HepG2 (cell line): ENCODE results near the gene ATP6V0A1. TPM values are rescaled to one million over a fixed set of nuclear protein-coding genes. Genes with fewer than 3 reads are reported as not detected.
A peak's percentile ranks its signal among the peaks of the same experiment; 100 is the strongest.

Experiments used
- ATAC-seq: fragments of 200-7000 bp; cut with Tn5 transposase; 3 replicates; pipeline ENCODE4 v1.9.1; 2020; ENCODE audit warnings: mild to moderate bottlenecking, moderate library complexity
- BruUV-seq: library from RNA; stranded (reverse); fragments of 400-500 nt; replicated peaks from 2 replicates; lab custom pipeline; 2021; lab: Mats Ljungman, UMichigan
- CTCF ChIA-PET: fragments of 300-600 bp; formaldehyde crosslinking; extraction: SDS; loops from one replicate; lab custom pipeline; 2021; ENCODE audit warnings: low total read pairs, inconsistent platforms, low intra/inter-chr PET ratio; lab: Yijun Ruan, JAX
- POLR2A ChIA-PET: fragments of 350-600 bp; sonication (Branson Sonifier 250); formaldehyde crosslinking; loops from one replicate; lab custom pipeline; 2020; ENCODE audit warnings: antibody characterized with exemption, inconsistent platforms; lab: Yijun Ruan, JAX
- DNase-seq: peaks from one replicate; pipeline ENCODE4 v3.0.0-alpha.2; 2015; ENCODE audit warnings: low spot score
- FAIRE-seq: peaks from 3 replicates; lab custom pipeline; 2011; peaks lifted over from hg19 to GRCh38; lab: Jason Lieb, UNC
- H2AFZ ChIP-seq: one replicate; pipeline ENCODE4 v1.6.1; 2011; ENCODE audit warnings: low read length, inconsistent platforms
- H3K27ac ChIP-seq: fragments of 300-600 bp; 3 replicates; pipeline ENCODE4 v1.8.0; 2011; ENCODE audit warnings: mixed run types, mild to moderate bottlenecking, mixed read lengths, low read length, inconsistent platforms; ENCODE audit not compliant: insufficient read depth; ENCODE audit errors: extremely low read length
- H3K27me3 ChIP-seq, 2 experiments: fragments of 200-600 bp in 1 of 2; 2 replicates in 1 of 2; 3 replicates in 1 of 2; pipeline versions ENCODE4 v1.6.0 to v1.8.0; 2011; ENCODE audit warnings: low read length in 2 of 2, mild to moderate bottlenecking in 2 of 2, moderate library complexity in 2 of 2, inconsistent platforms in 1 of 2; ENCODE audit not compliant: insufficient read depth in 2 of 2, control insufficient read depth in 1 of 2
- H3K36me3 ChIP-seq, 2 experiments: fragments of 200-600 bp in 1 of 2; replicated peaks in 1 of 2; 2 replicates in 1 of 2; 3 replicates in 1 of 2; pipeline versions ENCODE4 v1.5.1 to v1.8.0; 2011; ENCODE audit warnings: low read length in 2 of 2, inconsistent platforms in 1 of 2; ENCODE audit not compliant: insufficient read depth in 2 of 2, control insufficient read depth in 1 of 2
- H3K4me1 ChIP-seq: 2 replicates; pipeline ENCODE4 v1.5.1; 2012; ENCODE audit warnings: low read length, inconsistent platforms; ENCODE audit not compliant: insufficient read depth
- H3K4me2 ChIP-seq: 2 replicates; pipeline ENCODE4 v1.6.0; 2011; ENCODE audit warnings: low read depth, low read length, inconsistent platforms
- H3K4me3 ChIP-seq, 3 experiments: fragments of 200-600 bp in 1 of 3; sonication (generic), shearing (Covaris generic) in 1 of 3; replicated peaks in 1 of 3; 2 replicates each; pipeline ENCODE4 v1.5.1; 2011 to 2016; ENCODE audit warnings: low read length in 3 of 3, inconsistent platforms in 2 of 3, low read depth in 2 of 3, mild to moderate bottlenecking in 2 of 3, control low read depth in 1 of 3, mixed read lengths in 1 of 3; ENCODE audit not compliant: insufficient read depth in 1 of 3
- H3K79me2 ChIP-seq: one replicate; pipeline ENCODE4 v1.6.1; 2011; ENCODE audit warnings: low read length, inconsistent platforms; ENCODE audit not compliant: insufficient read depth
- H3K9ac ChIP-seq: 2 replicates; pipeline ENCODE4 v1.6.0; 2011; ENCODE audit warnings: mild to moderate bottlenecking, low read depth, low read length, inconsistent platforms; ENCODE audit not compliant: insufficient read depth
- H3K9me3 ChIP-seq: 2 replicates; pipeline ENCODE4 v1.5.1; 2012; ENCODE audit warnings: mild to moderate bottlenecking, low read length
- H4K20me1 ChIP-seq: 2 replicates; pipeline ENCODE4 v1.6.0; 2011; ENCODE audit warnings: inconsistent platforms, mild to moderate bottlenecking, low read length, moderate library complexity; ENCODE audit not compliant: insufficient read depth
- AHDC1 ChIP-seq: sonication (generic); formaldehyde crosslinking; IDR thresholded peaks from 2 replicates; pipeline ENCODE4 v1.5.1; 2020; ENCODE audit warnings: mild to moderate bottlenecking, missing genetic modification reagents, borderline replicate concordance
- HDAC1 ChIP-seq: sonication (generic); formaldehyde crosslinking; IDR thresholded peaks from 2 replicates; pipeline ENCODE4 v1.5.1; 2020; ENCODE audit warnings: mild to moderate bottlenecking, missing genetic modification reagents
- KLF12 ChIP-seq: sonication (generic); formaldehyde crosslinking; IDR thresholded peaks from 2 replicates; pipeline ENCODE4 v1.4.0; 2020; ENCODE audit warnings: missing genetic modification reagents, borderline replicate concordance
- KLF15 ChIP-seq: sonication (generic); formaldehyde crosslinking; IDR thresholded peaks from 2 replicates; pipeline ENCODE4 v1.8.1; 2023; ENCODE audit warnings: borderline replicate concordance, mild to moderate bottlenecking, inconsistent platforms, missing genetic modification reagents, mixed read lengths
- NR2F6 ChIP-seq, 2 experiments: IDR thresholded peaks; 2 replicates each; pipeline ENCODE4 v1.6.1; 2016; ENCODE audit warnings: antibody characterized with exemption in 1 of 2, mild to moderate bottlenecking in 1 of 2
- ZC3H4 ChIP-seq: sonication (generic); formaldehyde crosslinking; IDR thresholded peaks from 2 replicates; pipeline ENCODE4 v1.4.0; 2020; ENCODE audit warnings: missing genetic modification reagents, borderline replicate concordance
- ZEB1 ChIP-seq: IDR thresholded peaks from 2 replicates; pipeline ENCODE4 v1.6.1; 2012; ENCODE audit warnings: mild to moderate bottlenecking, low read depth, inconsistent platforms; ENCODE audit not compliant: insufficient replicate concordance
- WGBS: methylation state at CpG from one replicate; pipeline ENCODE4 v1.1.6; 2017; ENCODE audit warnings: low lambda C conversion rate; 5-methylcytosine and 5-hydroxymethylcytosine counted together
- in situ Hi-C: cut with HindIII; loops from 2 replicates; pipeline ENCODE4 v1.10.0; 2017; ENCODE audit warnings: low pct_unique_long_range_greater_than_20kb; ENCODE audit not compliant: extremely low pct_ligation_motif_present
- intact Hi-C: fragments of 100-400 bp; cut with micrococcal nuclease; formaldehyde crosslinking; loops from one replicate; pipeline ENCODE4 v1.10.0; 2022; ENCODE audit not compliant: unreplicated experiment
- polyA plus RNA-seq, 8 experiments: library from polyadenylated mRNA; depleted of rRNA in 3 of 8; stranded (reverse) in 7 of 8; unstranded in 1 of 8; fragments of >200 nt; fragmentation: Illumina TruSeq in 4 of 8; extraction: Trizol in 4 of 8; gene quantifications; 2 replicates each; pipeline versions ENCODE4 v1.2.1 to v1.2.3, GENCODE V29; 2011 to 2016; ENCODE audit warnings: low read depth in 4 of 8, missing spikeins in 1 of 8, mixed read lengths in 1 of 8; ENCODE audit not compliant: insufficient read depth in 1 of 8
- total RNA-seq, 5 experiments: library from RNA; depleted of rRNA; stranded (reverse); fragments of >200 nt; fragmentation: Illumina TruSeq; extraction: Trizol; gene quantifications; 2 replicates each; pipeline ENCODE4 v1.2.3, GENCODE V29; 2016; ENCODE audit warnings: low read depth in 1 of 5
- TF ChIP-seq, protein P1 (sequence below): sonication (generic); formaldehyde crosslinking; IDR thresholded peaks from 2 replicates; pipeline ENCODE4 v1.4.0; 2020; ENCODE audit warnings: missing genetic modification reagents

The ATP6V0A1 gene
- total and polyA plus RNA-seq, 2 of the 13 experiments (the other 11 are each of a cell fraction or from before 2014, with no cell fraction given) = 27.9 to 54.1 TPM

GRCh38 chr17:42429726-42430447, 28.8 kb upstream of the ATP6V0A1 start:
- no peaks in the 10 kb centered on the region for H3K9me3 ChIP-seq
- H3K4me1 ChIP-seq = peaks cover 74% of the 10 kb centered on the region
- H3K36me3 ChIP-seq = no peaks in the 10 kb centered on the region
- intact Hi-C loops = loop anchor here (2.0 to 10.0 kb wide), 2 partner anchors 29 to 55 kb away; partner anchors contain the start of gene ATP6V0A1
- ChIA-PET CTCF (no interaction called here), POLR2A (no interaction called here)
- peak overlapping the region; percentile 35 for H3K4me2 ChIP-seq
- TF ChIP-seq KLF15 (no peak), ZC3H4 (CRISPR knock-in tag) (no peak), ZEB1 (peak; percentile 39)
- no peaks in the 10 kb centered on the region for H3K79me2 ChIP-seq
- DNase-seq (no peak), FAIRE-seq (no peak), ATAC-seq (no peak)
- no peak overlapping the region for H3K27ac ChIP-seq
- BruUV-seq = no TSS peak
- no peaks in the 10 kb centered on the region for H3K27me3 ChIP-seq
- no peak overlapping the region for H2AFZ ChIP-seq
- in situ Hi-C loops = no loop called here
- no peaks in the 10 kb centered on the region for H4K20me1 ChIP-seq
- no peak overlapping the region for H3K9ac ChIP-seq
- WGBS = 22% methylated on average over 3 of the region's 3 CpGs
- H3K4me3 ChIP-seq = no peak overlapping the region

GRCh38 chr17:42431758-42432161, 26.9 kb upstream of the ATP6V0A1 start:
- H3K9ac ChIP-seq = peak overlapping the region; percentile 32; the same call in 1 of the 2 replicates
- in situ Hi-C loops (no loop called here), intact Hi-C loops (no loop called here)
- BruUV-seq = no TSS peak
- CTCF ChIA-PET = no interaction called here
- peaks cover 80% of the 10 kb centered on the region for H3K4me1 ChIP-seq
- DNase-seq = no peak
- no peaks in the 10 kb centered on the region for H3K27me3 ChIP-seq
- 0% methylated on average over 3 of the region's 3 CpGs for WGBS
- peak overlapping the region; percentile 75 for H2AFZ ChIP-seq
- peak overlapping the region in 2 of 3 experiments; percentile 20 to 33; a peak in 4 of 6 replicates for H3K4me3 ChIP-seq
- POLR2A ChIA-PET = interaction anchor here (0.6 to 1.9 kb wide), 7 partner anchors 9 to 743 kb away, joined by 3 to 8 read pairs (median 4); partner anchors contain the start of genes CAVIN1, EIF1 and NAGLU
- H3K36me3 ChIP-seq = no peaks in the 10 kb centered on the region
- no peaks in the 10 kb centered on the region for H3K9me3 ChIP-seq
- peak overlapping the region; percentile 75 for H3K4me2 ChIP-seq
- FAIRE-seq = no peak
- H4K20me1 ChIP-seq = no peaks in the 10 kb centered on the region
- ATAC-seq = peak; percentile 27; the same call in 2 of the 3 replicates
- no peaks in the 10 kb centered on the region for H3K79me2 ChIP-seq
- peak overlapping the region; percentile 40 for H3K27ac ChIP-seq
- TF ChIP-seq HDAC1 (0 out of 2 replicates have a peak, but pooled peaks have one; percentile 19), NR2F6 (IDR thresholded peaks at IDR 0.05) (peak; percentile 34; the same call in 1 of the 2 replicates), NR2F6 (CRISPR knock-in tag; IDR thresholded peaks at IDR 0.05) (no peak), KLF12 (CRISPR knock-in tag) (0 out of 2 replicates have a peak, but pooled peaks have one; percentile 26), AHDC1 (CRISPR knock-in tag) (peak; percentile 14; the same call in 1 of the 2 replicates)
- TF ChIP-seq, protein P1, sequence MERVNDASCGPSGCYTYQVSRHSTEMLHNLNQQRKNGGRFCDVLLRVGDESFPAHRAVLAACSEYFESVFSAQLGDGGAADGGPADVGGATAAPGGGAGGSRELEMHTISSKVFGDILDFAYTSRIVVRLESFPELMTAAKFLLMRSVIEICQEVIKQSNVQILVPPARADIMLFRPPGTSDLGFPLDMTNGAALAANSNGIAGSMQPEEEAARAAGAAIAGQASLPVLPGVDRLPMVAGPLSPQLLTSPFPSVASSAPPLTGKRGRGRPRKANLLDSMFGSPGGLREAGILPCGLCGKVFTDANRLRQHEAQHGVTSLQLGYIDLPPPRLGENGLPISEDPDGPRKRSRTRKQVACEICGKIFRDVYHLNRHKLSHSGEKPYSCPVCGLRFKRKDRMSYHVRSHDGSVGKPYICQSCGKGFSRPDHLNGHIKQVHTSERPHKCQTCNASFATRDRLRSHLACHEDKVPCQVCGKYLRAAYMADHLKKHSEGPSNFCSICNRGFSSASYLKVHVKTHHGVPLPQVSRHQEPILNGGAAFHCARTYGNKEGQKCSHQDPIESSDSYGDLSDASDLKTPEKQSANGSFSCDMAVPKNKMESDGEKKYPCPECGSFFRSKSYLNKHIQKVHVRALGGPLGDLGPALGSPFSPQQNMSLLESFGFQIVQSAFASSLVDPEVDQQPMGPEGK = peak; percentile 74
